Activated T-helper 17 cell treated with anti-CD3 and anti-CD28 coated beads, Interleukin-2, amount 50 U/mL, for 72 hours (primary cell): ENCODE results near the gene ACOT11. TPM values are rescaled to one million over a fixed set of nuclear protein-coding genes. Genes with fewer than 3 reads are reported as not detected.
A peak's percentile ranks its signal among the peaks of the same experiment; 100 is the strongest.

Source experiments
- ATAC-seq: fragments of 150-1000 bp; cut with Tn5 transposase; replicated peaks from 2 replicates; pipeline ENCODE4 v1.10.0; 2021; ENCODE audit warnings: mild to moderate bottlenecking, moderate library complexity
- H3K27ac Mint-ChIP-seq: one replicate; pipeline ENCODE4 v1.8.0; 2022; ENCODE audit warnings: mixed read lengths
- H3K27me3 Mint-ChIP-seq: one replicate; pipeline ENCODE4 v1.8.0; 2022; ENCODE audit warnings: mixed read lengths
- H3K36me3 Mint-ChIP-seq: one replicate; pipeline ENCODE4 v1.8.0; 2022; ENCODE audit warnings: low read depth, mild to moderate bottlenecking, mixed read lengths
- H3K4me1 Mint-ChIP-seq: one replicate; pipeline ENCODE4 v1.8.0; 2022; ENCODE audit warnings: mixed read lengths
- H3K4me3 Mint-ChIP-seq: one replicate; pipeline ENCODE4 v1.8.0; 2022; ENCODE audit warnings: mild to moderate bottlenecking, mixed read lengths
- H3K9me3 Mint-ChIP-seq: one replicate; pipeline ENCODE4 v1.8.0; 2022; ENCODE audit warnings: mixed read lengths
- total RNA-seq, 2 donors: library from RNA; stranded (reverse); gene quantifications; one replicate each; pipeline ENCODE4 v1.2.3, GENCODE V29; 2022

The ACOT11 gene
- total RNA-seq, 2 donors from 2014 or later: 1.0 to 3.2 TPM

DNA sequence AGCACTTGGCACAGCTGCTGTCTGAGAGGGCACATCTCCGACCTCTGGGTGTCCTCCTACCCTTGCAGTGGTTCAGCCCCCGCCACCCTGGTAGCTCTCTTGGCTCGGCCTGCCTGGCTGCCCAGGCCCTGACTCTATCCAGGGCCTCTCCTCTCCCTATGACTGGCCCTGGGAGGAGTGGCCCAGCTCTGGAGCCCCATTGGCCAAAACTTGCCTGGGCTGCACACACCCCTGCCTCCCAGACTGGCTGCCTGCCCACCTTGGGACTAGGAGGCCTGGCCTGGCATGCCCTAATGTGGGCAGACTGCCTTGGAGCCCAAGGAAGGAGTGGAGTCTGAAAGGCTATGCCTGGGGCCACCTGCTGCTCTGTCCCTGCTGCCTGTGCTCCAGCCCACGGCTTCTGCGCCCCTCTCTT, 33.6 kb downstream of the ACOT11 start:
- H3K4me1 Mint-ChIP-seq: no peaks in the 10 kb centered on the region
- H3K4me3 Mint-ChIP-seq: no peak overlapping the region
- ATAC-seq: no peak
- no peaks in the 10 kb centered on the region for H3K27me3 Mint-ChIP-seq
- no peaks in the 10 kb centered on the region for H3K9me3 Mint-ChIP-seq
- H3K36me3 Mint-ChIP-seq: no peaks in the 10 kb centered on the region
- no peak overlapping the region for H3K27ac Mint-ChIP-seq

DNA sequence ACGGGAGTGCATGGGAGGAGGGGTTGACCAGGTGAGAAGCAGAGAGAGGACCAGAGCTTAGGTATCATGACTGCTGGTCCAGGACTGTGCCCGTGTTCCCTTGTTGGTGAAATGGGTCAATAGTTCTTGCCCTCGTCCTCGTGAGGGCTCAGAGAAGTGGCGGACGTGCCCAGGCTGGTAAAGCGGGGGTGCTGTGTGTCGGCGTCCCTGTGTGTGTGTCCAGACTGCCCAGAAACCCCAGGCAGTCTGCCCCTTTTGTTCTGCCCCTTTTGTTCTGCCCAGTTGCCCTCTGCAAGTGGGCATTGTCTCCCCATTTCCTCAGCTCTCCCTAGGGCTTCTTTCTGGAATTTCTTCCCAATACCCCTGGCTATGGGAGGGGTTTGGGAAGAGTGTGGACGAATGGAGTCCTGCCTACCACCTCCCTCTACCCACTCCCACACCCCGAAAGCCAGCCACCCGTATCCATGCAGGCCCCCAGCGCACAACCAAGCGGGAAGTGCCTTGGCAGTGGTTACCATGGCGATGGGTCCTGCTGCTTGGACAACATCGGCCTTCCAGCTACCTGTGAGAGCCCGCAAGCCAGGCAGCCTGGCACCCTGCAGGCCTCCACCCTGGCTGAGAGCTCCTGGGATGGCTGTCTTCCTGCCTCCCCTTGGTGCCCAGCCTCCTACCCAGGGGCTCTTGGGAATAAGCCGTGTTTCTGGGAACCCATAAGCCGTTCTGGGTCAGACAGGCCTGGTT, 34.7 kb downstream of the ACOT11 start:
- no peak for ATAC-seq
- Mint-ChIP-seq H3K27me3 (no peaks in the 10 kb centered on the region), H3K4me3 (no peak overlapping the region), H3K27ac (no peak overlapping the region), H3K4me1 (no peaks in the 10 kb centered on the region), H3K36me3 (no peaks in the 10 kb centered on the region), H3K9me3 (no peaks in the 10 kb centered on the region)

DNA sequence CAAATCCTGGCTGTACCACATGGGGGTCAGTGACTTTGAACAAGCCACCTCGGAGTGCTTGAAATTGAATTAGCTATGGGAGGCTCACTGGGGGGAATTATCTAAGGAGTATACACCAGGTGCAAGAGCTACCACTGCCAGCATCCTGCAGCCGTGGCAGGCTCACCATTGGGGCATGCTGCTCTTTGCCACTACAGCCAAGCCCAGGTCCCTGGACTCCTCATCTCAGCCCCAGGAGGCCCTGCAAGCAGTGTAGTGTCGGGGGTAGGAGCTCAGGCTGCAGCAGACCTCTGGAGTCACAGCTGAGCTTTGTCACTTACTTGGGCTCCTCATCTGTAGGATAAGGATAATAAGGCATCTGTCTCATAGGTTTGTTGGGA, 35.3 kb downstream of the ACOT11 start:
- no peaks in the 10 kb centered on the region for H3K27me3 Mint-ChIP-seq
- peaks cover under 1% of the 10 kb centered on the region for H3K4me1 Mint-ChIP-seq
- no peak for ATAC-seq
- no peak overlapping the region for H3K4me3 Mint-ChIP-seq
- no peaks in the 10 kb centered on the region for H3K36me3 Mint-ChIP-seq
- H3K27ac Mint-ChIP-seq: no peak overlapping the region
- no peaks in the 10 kb centered on the region for H3K9me3 Mint-ChIP-seq

DNA sequence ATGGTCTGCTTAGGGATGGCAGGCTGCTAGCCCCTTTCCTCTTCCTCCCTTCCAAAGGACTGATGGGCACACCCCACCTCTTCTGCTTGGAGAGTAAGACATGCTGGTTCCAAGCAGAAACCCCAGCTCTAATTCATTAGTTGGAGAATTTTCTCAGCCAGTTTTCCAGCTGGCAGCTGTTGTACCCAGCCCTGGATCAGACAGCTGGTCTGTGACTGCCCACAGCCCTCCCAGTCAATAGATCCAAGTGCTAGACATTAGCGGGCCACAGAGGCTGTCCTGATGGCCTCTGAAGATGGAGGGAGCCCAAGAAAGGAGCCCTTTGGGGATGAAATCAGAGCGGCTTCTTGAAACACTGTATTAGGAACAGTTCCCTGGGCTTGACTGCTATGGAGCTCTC, 35.8 kb downstream of the ACOT11 start:
- Mint-ChIP-seq H3K4me1 (peaks cover 5% of the 10 kb centered on the region), H3K36me3 (no peaks in the 10 kb centered on the region), H3K27me3 (no peaks in the 10 kb centered on the region), H3K27ac (no peak overlapping the region), H3K4me3 (no peak overlapping the region), H3K9me3 (no peaks in the 10 kb centered on the region)
- ATAC-seq: no peak

DNA sequence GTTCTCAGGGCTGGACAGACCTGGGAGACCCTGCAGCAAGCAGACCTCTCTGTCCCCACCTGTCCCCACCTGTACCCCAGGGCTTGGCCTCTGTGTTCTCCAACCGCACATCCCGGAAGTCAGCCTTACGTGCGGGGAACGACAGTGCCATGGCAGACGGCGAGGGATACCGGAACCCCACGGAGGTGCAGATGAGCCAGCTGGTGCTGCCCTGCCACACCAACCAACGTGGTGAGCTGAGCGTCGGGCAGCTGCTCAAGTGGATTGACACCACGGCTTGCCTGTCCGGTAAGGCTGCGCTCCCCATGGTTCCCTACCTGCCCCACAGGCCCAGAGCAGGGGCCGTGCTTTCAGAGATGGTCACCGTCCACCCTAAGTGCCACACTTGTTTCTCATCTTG, 36.5 kb downstream of the ACOT11 start:
- H3K4me1 Mint-ChIP-seq: peaks cover 5% of the 10 kb centered on the region
- H3K36me3 Mint-ChIP-seq: no peaks in the 10 kb centered on the region
- no peak for ATAC-seq
- no peak overlapping the region for H3K27ac Mint-ChIP-seq
- no peaks in the 10 kb centered on the region for H3K9me3 Mint-ChIP-seq
- no peaks in the 10 kb centered on the region for H3K27me3 Mint-ChIP-seq
- no peak overlapping the region for H3K4me3 Mint-ChIP-seq

DNA sequence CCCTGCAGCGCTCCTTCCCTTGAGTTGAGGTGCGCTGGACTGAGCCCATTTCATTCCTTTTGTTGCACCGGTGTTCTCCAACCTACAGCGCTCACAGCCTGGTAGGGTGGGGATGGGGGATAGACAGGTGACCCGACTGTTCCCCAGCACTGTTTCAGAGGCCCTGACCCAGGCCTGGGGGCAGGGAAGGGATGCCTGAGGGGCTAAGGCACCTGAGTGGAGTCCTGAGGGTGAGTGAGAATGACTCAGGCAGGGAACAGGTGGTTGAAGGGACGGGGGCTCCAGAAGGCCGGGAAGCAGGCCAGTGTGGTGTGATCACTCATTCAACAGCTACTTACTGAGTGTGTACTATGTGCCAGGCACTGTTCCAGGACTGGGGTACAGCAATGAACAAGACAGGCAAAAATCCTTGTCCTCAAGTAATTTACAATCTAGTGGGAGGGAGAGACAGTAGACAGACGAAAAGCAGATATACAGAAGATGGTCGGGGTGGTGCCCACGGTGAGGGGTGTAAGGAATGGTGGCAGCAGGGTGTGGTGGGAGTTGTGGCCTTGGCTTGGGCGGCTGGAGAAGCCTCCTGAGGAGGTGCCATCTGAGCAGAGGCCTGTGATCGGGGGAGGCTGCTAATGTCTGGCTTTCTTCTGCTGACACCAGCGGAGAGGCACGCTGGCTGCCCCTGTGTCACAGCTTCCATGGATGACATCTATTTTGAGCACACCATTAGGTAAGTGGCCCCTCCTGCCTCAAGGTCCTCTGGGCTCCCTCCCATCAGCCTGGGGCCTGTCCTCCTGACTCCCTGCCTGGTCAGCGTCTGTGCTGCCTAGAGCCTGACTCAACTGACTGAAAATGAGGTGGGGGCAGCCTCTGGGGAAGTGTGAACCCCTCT, 37.4 kb downstream of the ACOT11 start:
- no peak for ATAC-seq
- Mint-ChIP-seq H3K27me3 (no peaks in the 10 kb centered on the region), H3K36me3 (no peaks in the 10 kb centered on the region), H3K27ac (no peak overlapping the region), H3K4me3 (no peak overlapping the region), H3K9me3 (no peaks in the 10 kb centered on the region), H3K4me1 (peaks cover 5% of the 10 kb centered on the region)

DNA sequence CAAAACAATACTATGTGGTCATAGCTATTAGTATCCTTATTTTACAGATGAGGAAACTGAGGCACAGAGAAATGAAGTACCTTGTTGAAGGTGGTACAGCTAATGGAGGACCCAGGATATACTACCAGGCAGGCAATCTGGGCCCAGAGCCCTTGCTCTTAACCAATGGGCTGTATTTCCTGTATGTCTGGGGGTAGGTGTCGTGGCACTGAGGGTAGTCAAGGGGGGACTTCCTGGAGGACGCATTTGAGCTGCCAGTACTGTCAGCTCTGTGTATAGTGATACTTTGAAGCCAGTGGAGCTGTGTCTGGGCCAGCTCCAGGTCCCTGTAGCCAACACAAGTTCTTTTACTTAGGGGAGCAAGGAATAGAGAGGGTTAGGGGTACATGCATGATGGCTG, 40.3 kb downstream of the ACOT11 start:
- no peak overlapping the region for H3K4me3 Mint-ChIP-seq
- no peak for ATAC-seq
- H3K9me3 Mint-ChIP-seq: no peaks in the 10 kb centered on the region
- no peaks in the 10 kb centered on the region for H3K36me3 Mint-ChIP-seq
- H3K27ac Mint-ChIP-seq: peak overlapping the region; percentile 20
- H3K4me1 Mint-ChIP-seq: peaks cover 5% of the 10 kb centered on the region
- H3K27me3 Mint-ChIP-seq: no peaks in the 10 kb centered on the region

DNA sequence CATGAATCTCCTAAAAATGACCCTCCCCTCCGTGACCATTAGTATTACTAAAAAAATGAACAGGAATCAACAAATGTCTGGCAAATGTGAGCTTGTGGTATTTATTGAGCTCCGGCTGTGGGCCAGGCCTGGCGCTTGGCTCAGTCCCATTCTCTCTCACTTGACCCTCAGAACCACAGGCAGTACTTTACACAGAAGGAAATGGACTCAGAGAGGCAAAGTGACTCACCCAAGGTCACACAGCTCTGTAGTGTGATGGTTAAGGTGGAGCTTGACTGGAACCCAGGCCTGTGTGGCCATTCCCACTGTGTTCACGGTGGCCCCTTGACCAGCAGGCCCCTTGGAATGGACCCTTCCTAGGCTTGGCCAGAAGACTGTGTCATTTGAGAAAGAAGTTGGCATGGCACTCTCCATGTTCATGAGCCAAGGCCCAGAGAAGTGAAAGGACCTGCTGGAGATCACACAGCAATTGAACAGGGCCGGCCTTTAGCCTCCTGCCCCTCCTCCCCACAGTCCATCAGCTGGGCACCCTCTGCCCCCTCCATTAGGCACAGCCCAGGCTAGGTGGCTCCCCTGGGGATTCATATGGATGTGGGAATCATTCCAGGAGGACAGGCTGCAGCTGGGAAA, 43.2 kb downstream of the ACOT11 start:
- H3K4me1 Mint-ChIP-seq: peaks cover 5% of the 10 kb centered on the region
- H3K27ac Mint-ChIP-seq: peak overlapping the region; percentile 2
- no peaks in the 10 kb centered on the region for H3K36me3 Mint-ChIP-seq
- H3K27me3 Mint-ChIP-seq: no peaks in the 10 kb centered on the region
- no peak overlapping the region for H3K4me3 Mint-ChIP-seq
- ATAC-seq: no peak
- H3K9me3 Mint-ChIP-seq: no peaks in the 10 kb centered on the region

DNA sequence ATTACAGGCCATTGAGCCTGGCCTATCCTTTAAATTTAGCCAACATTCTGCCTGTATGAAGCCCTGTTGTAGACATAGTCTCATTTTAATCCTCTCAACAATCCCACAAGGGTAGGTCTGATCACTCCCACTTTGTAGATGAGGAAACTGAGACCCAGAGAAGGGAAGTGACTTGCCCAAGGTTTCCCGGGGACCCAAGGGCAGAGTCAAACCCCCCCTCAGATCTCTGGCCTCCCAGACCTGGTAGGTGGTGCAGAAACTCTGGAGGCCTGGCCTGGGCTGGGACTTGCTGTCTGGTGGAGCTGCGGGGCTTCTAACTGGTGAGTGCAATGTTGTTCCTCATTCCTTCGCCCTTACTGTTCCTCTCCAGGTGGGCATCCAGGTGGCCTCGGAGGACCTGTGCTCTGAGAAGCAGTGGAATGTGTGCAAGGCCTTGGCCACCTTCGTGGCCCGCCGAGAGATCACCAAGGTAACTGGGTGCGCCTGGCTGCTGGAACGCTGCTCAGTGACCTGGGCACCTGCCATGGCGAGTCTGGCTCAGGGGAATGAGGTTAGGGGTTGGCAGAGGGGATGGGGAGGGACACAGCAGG, 45.6 kb downstream of the ACOT11 start:
- Mint-ChIP-seq H3K4me3 (no peak overlapping the region), H3K27me3 (no peaks in the 10 kb centered on the region), H3K9me3 (no peaks in the 10 kb centered on the region), H3K36me3 (no peaks in the 10 kb centered on the region), H3K4me1 (peaks cover under 1% of the 10 kb centered on the region), H3K27ac (no peak overlapping the region)
- ATAC-seq: no peak

DNA sequence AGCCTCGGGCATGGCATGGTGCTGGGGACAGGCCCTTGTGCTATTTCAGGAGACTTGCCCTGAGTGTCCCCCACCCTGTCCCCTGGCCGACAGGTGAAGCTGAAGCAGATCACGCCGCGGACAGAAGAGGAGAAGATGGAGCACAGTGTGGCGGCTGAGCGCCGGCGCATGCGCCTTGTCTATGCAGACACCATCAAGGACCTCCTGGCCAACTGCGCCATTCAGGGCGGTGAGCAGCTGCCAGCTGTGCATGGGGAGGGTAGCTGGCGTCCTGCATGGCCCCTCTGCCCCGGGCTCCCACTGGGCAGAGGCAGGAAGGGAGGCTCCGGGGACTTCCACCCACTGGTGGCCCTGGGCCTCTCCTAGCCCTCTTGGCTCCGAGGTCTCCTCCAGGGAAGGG, 46.4 kb downstream of the ACOT11 start:
- H3K4me3 Mint-ChIP-seq: no peak overlapping the region

DNA sequence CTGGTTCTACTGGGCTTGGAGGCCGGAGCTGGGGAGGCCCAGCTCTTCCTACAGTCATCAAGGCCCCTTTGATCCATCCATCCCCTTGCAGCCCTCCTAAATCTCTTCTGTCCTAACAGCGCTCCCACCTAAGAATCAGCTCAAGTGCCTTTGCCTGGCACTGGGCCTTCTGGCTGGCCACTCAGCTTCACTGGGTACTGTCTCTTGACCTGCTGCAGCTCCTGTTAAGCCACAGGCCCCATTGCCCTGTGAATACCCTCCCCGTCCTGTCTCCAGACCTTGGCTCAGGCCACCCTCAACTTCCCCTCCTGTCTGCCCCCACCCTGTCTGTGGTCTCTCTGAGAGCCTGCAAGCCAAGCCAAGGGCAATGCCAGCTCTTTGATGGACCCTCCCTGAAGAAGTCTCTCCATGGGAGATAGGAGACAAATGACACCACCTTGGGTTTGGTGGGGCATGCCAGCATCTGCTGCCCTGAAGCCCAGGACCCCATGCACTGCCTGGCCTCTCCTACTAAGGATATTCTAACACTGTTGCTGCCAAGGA, 48.0 kb downstream of the ACOT11 start:
- Mint-ChIP-seq H3K4me3 (no peak overlapping the region), H3K9me3 (no peaks in the 10 kb centered on the region), H3K4me1 (no peaks in the 10 kb centered on the region), H3K36me3 (no peaks in the 10 kb centered on the region), H3K27ac (no peak overlapping the region), H3K27me3 (no peaks in the 10 kb centered on the region)
- ATAC-seq: no peak

More for the DNA sequence above, 46.4 kb downstream of the ACOT11 start:
- Mint-ChIP-seq H3K27ac (no peak overlapping the region), H3K4me1 (no peaks in the 10 kb centered on the region), H3K36me3 (no peaks in the 10 kb centered on the region), H3K9me3 (no peaks in the 10 kb centered on the region), H3K27me3 (no peaks in the 10 kb centered on the region)
- ATAC-seq: no peak

DNA sequence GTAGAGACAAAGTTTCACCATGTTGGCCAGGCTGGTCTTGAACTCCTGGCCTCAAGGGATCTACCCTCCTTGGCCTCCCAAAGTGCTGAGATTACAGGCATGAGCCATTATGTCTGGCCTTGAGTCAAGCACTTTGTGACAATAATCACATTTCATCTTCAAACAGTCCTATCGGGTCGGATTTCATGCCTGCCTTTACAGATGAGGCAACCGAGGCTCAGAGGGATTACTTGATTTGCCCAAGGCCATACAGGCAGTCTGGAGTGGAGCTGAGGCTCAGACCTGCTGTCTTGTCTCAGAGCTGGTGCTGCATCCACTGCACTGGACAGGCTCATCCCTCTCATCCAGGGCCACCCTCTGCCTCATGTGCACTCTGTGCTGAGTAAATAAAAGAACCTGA, 48.7 kb downstream of the ACOT11 start:
- H3K4me1 Mint-ChIP-seq: no peaks in the 10 kb centered on the region
- H3K36me3 Mint-ChIP-seq: no peaks in the 10 kb centered on the region
- no peaks in the 10 kb centered on the region for H3K27me3 Mint-ChIP-seq
- no peaks in the 10 kb centered on the region for H3K9me3 Mint-ChIP-seq
- H3K27ac Mint-ChIP-seq: no peak overlapping the region
- no peak overlapping the region for H3K4me3 Mint-ChIP-seq
- ATAC-seq: no peak

DNA sequence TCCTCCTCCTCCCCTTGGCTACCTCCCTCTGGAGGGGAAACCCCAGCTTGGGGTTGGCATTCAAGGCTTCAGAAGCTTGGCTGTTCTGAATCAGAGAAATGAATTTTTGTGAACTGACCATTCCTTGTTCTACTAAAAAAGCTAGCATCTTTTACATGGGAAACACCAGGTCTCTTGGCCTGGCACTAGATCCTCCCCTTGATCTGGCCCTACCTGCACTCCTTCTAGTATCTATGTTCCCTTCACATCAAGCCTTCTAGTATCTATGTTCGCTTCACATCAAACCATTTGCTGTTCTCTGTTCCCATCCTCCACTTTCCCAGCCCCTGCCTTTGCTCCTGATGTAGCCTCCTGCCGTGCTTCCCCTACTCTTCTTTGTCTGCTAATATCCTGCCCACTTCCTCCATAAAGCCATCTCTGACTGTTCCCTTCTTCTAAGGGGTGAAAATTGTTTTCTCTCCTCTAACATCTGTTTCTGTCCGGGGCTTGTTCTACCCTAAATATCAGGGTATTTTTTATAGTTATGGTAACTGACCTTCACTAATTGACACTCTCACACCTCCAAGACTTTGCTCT, 49.5 kb downstream of the ACOT11 start:
- H3K4me3 Mint-ChIP-seq: no peak overlapping the region
- no peak overlapping the region for H3K27ac Mint-ChIP-seq
- no peaks in the 10 kb centered on the region for H3K36me3 Mint-ChIP-seq
- ATAC-seq: no peak
- no peaks in the 10 kb centered on the region for H3K4me1 Mint-ChIP-seq
- H3K9me3 Mint-ChIP-seq: no peaks in the 10 kb centered on the region
- H3K27me3 Mint-ChIP-seq: no peaks in the 10 kb centered on the region

DNA sequence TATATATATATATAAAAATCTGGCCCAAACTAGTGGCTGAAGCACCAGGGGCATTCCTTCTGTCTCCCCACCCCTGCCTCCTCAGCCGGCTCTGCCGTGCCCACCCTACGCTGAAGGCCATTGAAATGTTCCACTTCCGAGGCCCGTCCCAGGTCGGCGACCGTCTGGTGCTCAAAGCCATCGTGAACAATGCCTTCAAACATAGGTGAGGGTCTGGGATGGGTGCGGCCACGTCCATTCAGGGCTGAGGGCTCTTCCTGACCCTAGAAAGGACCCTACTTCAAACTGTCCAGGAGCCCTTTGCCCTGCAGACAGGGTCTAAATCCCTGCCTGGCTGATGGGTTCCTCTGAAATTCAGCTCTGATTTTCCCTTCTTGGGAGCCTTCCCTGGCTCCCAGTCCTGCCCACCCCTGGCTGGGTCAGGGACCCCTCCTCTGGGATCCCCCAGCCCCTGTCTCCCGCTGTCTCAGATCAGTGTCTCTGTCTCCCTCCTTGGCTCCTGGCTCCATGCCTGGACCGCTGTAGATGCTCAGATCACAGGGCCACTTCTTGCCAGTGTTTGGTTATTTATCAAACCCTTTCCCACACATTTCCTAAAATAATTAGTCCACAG, 51.3 kb downstream of the ACOT11 start:
- no peaks in the 10 kb centered on the region for H3K27me3 Mint-ChIP-seq
- H3K9me3 Mint-ChIP-seq: no peaks in the 10 kb centered on the region
- H3K27ac Mint-ChIP-seq: no peak overlapping the region
- no peak for ATAC-seq
- no peaks in the 10 kb centered on the region for H3K36me3 Mint-ChIP-seq
- H3K4me1 Mint-ChIP-seq: peaks cover 2% of the 10 kb centered on the region
- H3K4me3 Mint-ChIP-seq: no peak overlapping the region
